ENCODE data around the gene GAB2.

GRCh38 chr11:78426845-78427244 is 9.2 kb upstream of the GAB2 start:
- TF ChIP-seq CTCF (IDR thresholded peaks at IDR 0.05; ENCODE audit: borderline replicate concordance, extremely low read depth, low read length, poor library complexity, severe bottlenecking) (no peak), EZH2 (IDR thresholded peaks at IDR 0.05; ENCODE audit: borderline replicate concordance, low read depth, low read length, severe bottlenecking) (no peak)

All from DND-41 (cell line).